Brain microvascular endothelial cell (primary cell): ENCODE data around the gene BMP8A.

Experiments
- DNase-seq: peaks from one replicate; pipeline ENCODE4 v3.0.0-alpha.2; 2020
- H3K27ac ChIP-seq: fragments of 250-450 bp; sonication (Bioruptor Pico); 2 replicates; pipeline ENCODE4 v1.5.1; 2020; ENCODE audit warnings: mild to moderate bottlenecking, moderate library complexity
- H3K27me3 ChIP-seq: fragments of 250-450 bp; sonication (Bioruptor Pico); replicated peaks from 2 replicates; pipeline ENCODE4 v1.5.1; 2020; ENCODE audit warnings: mild to moderate bottlenecking
- H3K36me3 ChIP-seq: fragments of 250-450 bp; sonication (Bioruptor Pico); replicated peaks from 2 replicates; pipeline ENCODE4 v1.5.1; 2020; ENCODE audit warnings: mild to moderate bottlenecking
- H3K4me3 ChIP-seq: 2 replicates; pipeline ENCODE4 v1.5.1; 2011; ENCODE audit warnings: low read depth, mild to moderate bottlenecking, control low read depth, low read length, moderate library complexity
- CTCF ChIP-seq: IDR thresholded peaks from 2 replicates; pipeline ENCODE4 v1.5.1; 2011; ENCODE audit warnings: low read depth, mild to moderate bottlenecking, moderate library complexity, low read length, control low read depth, inconsistent platforms; ENCODE audit errors: missing control alignments
- in situ Hi-C: cut with HindIII; loops from 2 replicates; pipeline ENCODE4 v1.10.0; 2017; ENCODE audit warnings: low sequenced_read_pairs, low pct_ligation_motif_present

BMP8A gene

DNA sequence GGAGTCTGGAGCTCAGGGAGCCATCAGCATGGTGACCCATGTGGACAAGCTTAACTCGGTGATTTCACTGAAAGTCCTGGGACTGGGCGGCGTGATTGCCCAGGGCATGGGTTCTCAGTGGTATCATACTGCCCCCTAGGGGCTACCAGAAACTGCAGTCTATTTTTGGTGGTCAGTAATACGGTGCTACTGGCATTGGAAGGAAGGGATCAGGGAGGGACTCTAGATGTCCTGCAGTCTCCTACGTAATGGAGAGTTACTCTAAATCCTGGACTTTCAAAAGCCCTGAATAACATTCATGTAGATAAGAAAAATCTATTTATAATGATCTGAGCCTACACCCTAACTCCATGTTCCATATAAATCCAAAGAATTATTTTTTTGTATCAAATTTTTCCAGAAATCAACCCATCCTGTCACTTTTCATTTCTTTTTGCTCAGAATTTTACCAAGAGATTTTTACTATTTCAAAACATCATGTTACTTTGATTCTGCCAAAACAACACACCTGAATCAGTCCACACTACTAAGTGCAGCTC is 47.9 kb downstream of the BMP8A start:
- in situ Hi-C loops = no loop called here
- H3K4me3 ChIP-seq = no peak overlapping the region
- TF ChIP-seq CTCF = peak; percentile 92
- peak; percentile 70 for DNase-seq
- H3K27ac ChIP-seq = no peak overlapping the region
- peaks cover 5% of the 10 kb centered on the region for H3K36me3 ChIP-seq
- no peaks in the 10 kb centered on the region for H3K27me3 ChIP-seq

GRCh38 chr1:39540504-39541031 is 49.1 kb downstream of the BMP8A start:
- in situ Hi-C loops = no loop called here
- peaks cover 7% of the 10 kb centered on the region for H3K36me3 ChIP-seq
- peak; percentile 29 for DNase-seq

GRCh38 chr1:39542924-39543323 is 51.5 kb downstream of the BMP8A start:
- H3K27me3 ChIP-seq = no peaks in the 10 kb centered on the region
- H3K4me3 ChIP-seq = no peak overlapping the region
- TF ChIP-seq CTCF = no peak
- H3K27ac ChIP-seq = no peak overlapping the region
- in situ Hi-C loops = no loop called here
- peaks cover 9% of the 10 kb centered on the region for H3K36me3 ChIP-seq
- DNase-seq = no peak

More at GRCh38 chr1:39540504-39541031, 49.1 kb downstream of the BMP8A start:
- TF ChIP-seq CTCF = no peak
- Histone ChIP-seq H3K27ac (no peak overlapping the region), H3K27me3 (no peaks in the 10 kb centered on the region), H3K4me3 (no peak overlapping the region)

DNA sequence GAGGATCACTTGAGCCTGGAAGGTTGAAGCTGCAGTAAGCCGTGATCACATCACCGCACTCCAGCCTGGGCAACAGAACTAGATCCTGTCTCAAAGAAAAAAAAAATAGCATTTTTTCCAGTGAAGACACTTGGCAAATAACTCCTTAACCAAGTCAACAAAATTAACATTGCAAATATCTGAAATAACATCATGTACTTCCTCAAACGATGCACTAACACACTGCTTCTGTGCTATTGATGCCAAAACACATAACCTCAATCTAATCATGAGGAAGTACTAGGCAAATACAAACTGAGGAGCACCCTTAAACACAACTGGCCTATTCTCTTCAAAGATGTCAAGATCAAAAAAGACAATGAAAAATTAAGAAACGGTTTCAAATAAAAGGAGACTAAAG is 52.9 kb downstream of the BMP8A start:
- Histone ChIP-seq H3K27me3 (no peaks in the 10 kb centered on the region), H3K36me3 (peaks cover 13% of the 10 kb centered on the region), H3K4me3 (no peak overlapping the region), H3K27ac (no peak overlapping the region)
- DNase-seq = no peak
- no peak for TF ChIP-seq CTCF
- in situ Hi-C loops = no loop called here

DNA sequence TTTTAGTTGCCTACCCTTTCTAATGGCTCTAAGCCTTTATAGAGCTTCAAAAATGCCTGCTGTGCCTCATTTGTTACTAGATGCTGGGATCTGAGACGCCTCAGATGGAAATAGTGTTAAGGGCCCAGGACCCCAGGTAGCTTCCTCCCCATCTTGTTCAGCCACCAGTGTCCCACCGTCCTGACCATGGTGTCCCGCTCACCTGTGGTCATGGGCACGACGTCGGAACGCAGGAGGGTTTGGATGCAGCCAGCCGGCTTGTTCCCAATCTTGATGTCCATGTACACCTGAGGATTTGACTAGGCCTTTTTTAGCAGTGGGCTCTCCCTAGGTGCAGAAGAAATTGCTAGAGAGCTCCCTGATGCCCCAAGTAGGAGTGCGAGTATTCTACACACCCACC is 54.1 kb downstream of the BMP8A start:
- H3K27ac ChIP-seq = no peak overlapping the region
- no peak overlapping the region for H3K4me3 ChIP-seq
- H3K27me3 ChIP-seq = no peaks in the 10 kb centered on the region
- H3K36me3 ChIP-seq = peaks cover 10% of the 10 kb centered on the region
- no peak for DNase-seq
- no peak for TF ChIP-seq CTCF
- in situ Hi-C loops = no loop called here

GRCh38 chr1:39554277-39554676 is 62.8 kb downstream of the BMP8A start:
- in situ Hi-C loops = no loop called here
- Histone ChIP-seq H3K4me3 (no peak overlapping the region), H3K27me3 (no peaks in the 10 kb centered on the region), H3K36me3 (peaks cover 16% of the 10 kb centered on the region), H3K27ac (no peak overlapping the region)
- no peak for DNase-seq
- no peak for TF ChIP-seq CTCF
